HG02938 (cell line): ENCODE results near the gene TOPBP1.
"Not testable (repeated sequence)": the region's sequence is repeated elsewhere in the genome, so short reads cannot be mapped to it uniquely, and the experiment has no call there.

Experiments used
- ATAC-seq: cut with Tn5 transposase; IDR thresholded peaks from one replicate; pipeline ENCODE4 v1.9.1; 2021; ENCODE audit warnings: mild to moderate bottlenecking, moderate library complexity; ENCODE audit not compliant: unreplicated experiment

The TOPBP1 gene

DNA sequence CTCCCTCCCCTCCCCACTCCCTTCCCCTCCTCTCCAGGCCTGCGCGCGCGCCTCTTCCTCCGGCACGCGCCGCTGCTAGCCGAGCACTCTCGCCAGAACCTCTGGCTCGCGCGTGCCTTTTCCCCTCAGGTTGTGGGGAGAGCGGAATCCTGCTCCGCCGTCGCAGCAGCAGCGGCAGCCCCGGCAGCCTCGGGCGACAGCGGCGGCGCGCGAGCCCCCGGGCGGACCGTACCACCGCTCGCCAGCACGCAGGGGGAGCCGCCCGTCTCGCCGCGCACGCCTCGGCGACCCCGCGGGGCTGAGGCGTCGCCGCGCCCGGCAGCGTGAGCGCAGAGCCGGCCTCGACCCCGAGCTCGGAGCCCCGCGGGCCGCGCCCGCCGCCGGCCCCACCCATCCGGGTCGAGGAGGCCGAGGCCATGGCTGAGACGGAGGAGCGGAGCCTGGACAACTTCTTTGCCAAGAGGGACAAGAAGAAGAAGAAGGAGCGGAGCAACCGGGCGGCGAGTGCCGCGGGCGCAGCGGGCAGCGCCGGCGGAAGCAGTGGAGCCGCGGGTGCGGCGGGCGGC is 88.0 kb downstream of the TOPBP1 start, which contains the start of gene CDV3:
TSS of gene CDV3 (plus strand) at position 58 of the 566 bp plus-strand sequence. CDS start at position 417, 359 bp downstream.
- peak; percentile 30 for ATAC-seq

- peak; percentile 68 for ATAC-seq
These were observed 88.6 kb downstream of the TOPBP1 start for GRCh38 chr3:133573054-133573628.

- peak; percentile 27 for ATAC-seq
These were observed 89.3 kb downstream of the TOPBP1 start for GRCh38 chr3:133572158-133573053.

DNA sequence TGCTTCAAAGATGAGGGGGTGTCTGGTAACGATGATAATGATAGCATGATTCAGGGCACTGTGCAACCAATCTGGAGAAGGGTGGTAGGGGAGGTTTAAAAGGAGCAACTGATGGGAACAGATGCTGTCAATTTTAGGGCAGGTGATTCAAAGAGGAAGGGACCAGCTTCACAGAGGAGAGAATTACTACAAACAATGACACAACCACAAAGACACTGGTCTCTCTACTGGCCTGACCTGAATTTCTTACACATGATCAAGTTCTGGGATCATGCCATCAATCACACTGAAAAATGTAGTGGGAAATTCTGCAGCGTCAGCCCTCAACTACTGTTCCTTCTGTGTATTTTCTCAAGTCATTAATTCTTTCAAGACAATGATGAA is 90.8 kb downstream of the TOPBP1 start:
- no peak for ATAC-seq

DNA sequence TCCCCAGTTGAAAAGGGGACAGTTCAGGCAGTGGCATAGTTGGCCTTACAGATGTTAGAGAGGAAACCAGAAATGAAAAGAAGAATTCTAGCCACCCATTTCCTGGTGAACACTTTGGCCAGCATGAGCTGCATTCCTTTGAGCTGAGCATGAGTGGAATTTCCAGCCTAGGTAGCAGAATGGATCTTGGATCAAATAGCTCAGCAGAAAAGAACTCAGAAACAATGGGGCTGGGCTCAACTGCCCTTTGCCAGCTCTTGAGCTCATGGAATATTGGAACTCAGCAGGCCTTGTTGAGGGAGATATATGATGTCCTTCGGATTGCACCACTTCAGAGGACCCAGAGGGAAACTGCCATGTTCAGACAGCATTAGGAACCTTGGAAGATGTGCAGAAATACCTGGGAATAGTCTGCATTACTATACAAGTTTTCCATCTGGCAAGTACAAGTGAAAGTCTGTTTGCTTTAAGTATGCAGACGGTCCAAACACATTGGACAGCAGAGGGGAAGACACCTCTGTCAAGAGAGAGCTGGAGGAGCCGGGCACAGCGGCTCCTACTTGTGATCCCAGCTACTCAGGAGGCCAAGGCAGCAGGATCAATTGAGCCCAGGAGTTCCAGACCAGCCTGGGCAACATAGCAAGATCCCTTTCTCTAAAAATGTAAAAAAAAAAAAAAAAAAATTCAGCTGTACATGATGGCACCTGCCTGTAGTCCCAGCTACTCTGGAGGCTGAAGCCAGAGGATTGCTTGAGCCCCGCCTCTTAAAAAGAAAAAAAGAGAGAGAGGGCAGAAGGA is 91.4 kb downstream of the TOPBP1 start:
- no peak for ATAC-seq

- ATAC-seq: no peak
These were observed 93.3 kb downstream of the TOPBP1 start for GRCh38 chr3:133568294-133569014.

DNA sequence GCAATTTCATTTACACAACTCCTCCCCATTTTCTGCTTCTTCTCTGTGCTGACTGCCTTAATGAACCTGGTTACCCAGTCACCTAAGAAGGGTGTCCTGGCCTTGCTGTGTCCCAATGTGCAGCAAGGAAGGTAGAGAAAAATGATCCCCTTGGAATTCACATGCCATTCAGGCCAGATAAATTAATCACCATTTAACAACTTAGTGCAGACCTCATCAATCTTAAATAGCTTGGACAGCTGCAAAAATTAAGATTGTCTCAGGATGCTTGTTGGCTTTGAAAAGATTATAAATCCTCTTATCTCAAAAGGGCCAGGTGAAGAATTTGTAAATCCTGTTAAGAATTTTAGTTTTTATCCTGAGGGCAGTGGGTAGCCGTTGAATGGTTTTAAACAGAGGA is 97.9 kb downstream of the TOPBP1 start:
- ATAC-seq: no peak

DNA sequence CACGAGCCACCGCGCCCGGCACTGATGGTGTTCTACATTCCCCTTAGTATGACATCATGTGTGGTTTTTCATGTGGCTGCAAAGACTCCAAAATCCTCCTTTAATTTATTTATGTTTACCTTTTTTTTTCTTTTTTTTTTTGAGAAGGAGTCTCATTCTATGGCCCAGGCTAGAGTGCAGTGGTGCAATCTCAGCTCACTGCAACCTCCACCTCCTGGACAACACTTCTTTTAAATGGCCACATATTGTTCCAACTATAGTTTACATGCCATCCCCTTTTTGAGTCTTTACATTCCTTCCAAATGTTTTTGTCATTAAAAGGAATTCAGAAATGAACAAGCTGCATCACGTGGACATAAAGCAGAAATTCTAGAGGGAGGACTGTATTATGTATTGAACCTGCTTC is 98.6 kb downstream of the TOPBP1 start:
- no peak for ATAC-seq

GRCh38 chr3:133562376-133562775 is 99.4 kb downstream of the TOPBP1 start:
- no peak for ATAC-seq

DNA sequence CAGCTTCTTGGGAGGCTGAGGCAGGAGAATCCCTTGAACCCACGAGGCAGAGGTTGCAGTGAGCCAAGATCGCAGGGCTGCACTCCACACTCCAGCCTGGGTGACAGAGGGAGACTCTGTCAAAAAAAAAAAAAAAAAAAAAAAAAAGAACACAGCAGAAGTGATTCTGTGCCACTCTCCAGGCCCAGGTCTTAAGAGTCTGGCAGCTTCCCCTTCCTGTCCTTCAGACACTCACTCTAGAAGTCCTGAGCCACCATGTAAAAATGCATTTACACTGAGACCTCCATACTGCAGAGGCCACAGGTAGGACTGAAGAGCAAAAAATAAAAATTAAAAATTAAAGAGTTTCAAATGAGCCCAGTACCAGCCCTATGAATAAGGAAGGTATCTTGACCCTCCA is 100.1 kb downstream of the TOPBP1 start:
- no peak for ATAC-seq

- ATAC-seq: not testable (repeated sequence)
These were observed 110.2 kb downstream of the TOPBP1 start for GRCh38 chr3:133551589-133551988.
